ENCODE data around the gene NUB1.

The NUB1 gene

GRCh38 chr7:151387161-151388006, 45.8 kb downstream of the NUB1 start:
- no peak for DNase-seq (ENCODE audit: low read depth in 1 of 2, low spot score in 1 of 2)

- DNase-seq (ENCODE audit: low read depth in 1 of 2, low spot score in 1 of 2) = no peak
These were observed 46.3 kb downstream of the NUB1 start for GRCh38 chr7:151388007-151388297.

GRCh38 chr7:151388430-151388829, 46.8 kb downstream of the NUB1 start:
- DNase-seq (ENCODE audit: low read depth in 1 of 2, low spot score in 1 of 2) = no peak

GRCh38 chr7:151389096-151389767, 47.6 kb downstream of the NUB1 start:
- no peak for DNase-seq (ENCODE audit: low read depth in 1 of 2, low spot score in 1 of 2)

GRCh38 chr7:151389768-151390597, 48.4 kb downstream of the NUB1 start:
- DNase-seq (ENCODE audit: low read depth in 1 of 2, low spot score in 1 of 2) = no peak

- DNase-seq (ENCODE audit: low read depth in 1 of 2, low spot score in 1 of 2) = no peak
These were observed 49.2 kb downstream of the NUB1 start for GRCh38 chr7:151390598-151391357.

GRCh38 chr7:151391358-151391730, 49.7 kb downstream of the NUB1 start:
- no peak for DNase-seq (ENCODE audit: low read depth in 1 of 2, low spot score in 1 of 2)

GRCh38 chr7:151392002-151392401, 50.4 kb downstream of the NUB1 start:
- DNase-seq (ENCODE audit: low read depth in 1 of 2, low spot score in 1 of 2) = no peak

GRCh38 chr7:151392426-151392825, 50.8 kb downstream of the NUB1 start:
- DNase-seq (ENCODE audit: low read depth in 1 of 2, low spot score in 1 of 2) = no peak

- DNase-seq (ENCODE audit: low read depth in 1 of 2, low spot score in 1 of 2) = no peak
These were observed 51.7 kb downstream of the NUB1 start for GRCh38 chr7:151393031-151393977.

- no peak for DNase-seq (ENCODE audit: low read depth in 1 of 2, low spot score in 1 of 2)
These were observed 52.7 kb downstream of the NUB1 start for GRCh38 chr7:151394076-151395035.

GRCh38 chr7:151395036-151395367, 53.4 kb downstream of the NUB1 start:
- DNase-seq (ENCODE audit: low read depth in 1 of 2, low spot score in 1 of 2) = no peak

GRCh38 chr7:151396328-151396970, 54.8 kb downstream of the NUB1 start:
- no peak for DNase-seq (ENCODE audit: low read depth in 1 of 2, low spot score in 1 of 2)

GRCh38 chr7:151397026-151397425, 55.4 kb downstream of the NUB1 start:
- no peak for DNase-seq (ENCODE audit: low read depth in 1 of 2, low spot score in 1 of 2)

GRCh38 chr7:151398446-151399304, 57.1 kb downstream of the NUB1 start:
- no peak for DNase-seq (ENCODE audit: low read depth in 1 of 2, low spot score in 1 of 2)

- no peak for DNase-seq (ENCODE audit: low read depth in 1 of 2, low spot score in 1 of 2)
These were observed 57.6 kb downstream of the NUB1 start for GRCh38 chr7:151399305-151399601.

GRCh38 chr7:151399906-151400305, 58.3 kb downstream of the NUB1 start:
- no peak for DNase-seq (ENCODE audit: low read depth in 1 of 2, low spot score in 1 of 2)

Measured in activated T-helper 1 cell treated with anti-CD3 and anti-CD28 coated beads, Interleukin-2, amount 50 U/mL, for 16 hours (primary cell).